Suprapubic skin (tissue), 2 donors: ENCODE measurements around the gene YBEY.

Experiments
- EP300 ChIP-seq: sonication (generic); formaldehyde crosslinking; IDR thresholded peaks from one replicate; pipeline ENCODE4 v1.6.1; 2017; ENCODE audit warnings: antibody characterized with exemption
- POLR2A ChIP-seq, 2 donors: fragments of 450-650 bp; IDR thresholded peaks; one replicate each; pipeline ENCODE4 v1.6.1; 2017; ENCODE audit warnings: antibody characterized with exemption in 2 of 2, mild to moderate bottlenecking in 2 of 2, moderate library complexity in 2 of 2

- TF ChIP-seq EP300 (no peak), POLR2A (IDR thresholded peaks at IDR 0.05) (no peak)
Measured at GRCh38 chr21:46325073-46325912, 39.2 kb downstream of the YBEY start.
